ENCODE data around the gene KRTAP5-4.
"Not testable (repeated sequence)": the region's sequence is repeated elsewhere in the genome, so short reads cannot be mapped to it uniquely, and the experiment has no call there.

KRTAP5-4 gene

GRCh38 chr11:1661454-1662269, 39.7 kb upstream of the KRTAP5-4 start:
- H3K4me1 ChIP-seq (ENCODE audit: control insufficient read depth, insufficient read depth, low read length); DNase-seq (ENCODE audit: low read depth, low spot score); H3K36me3 ChIP-seq (ENCODE audit: control insufficient read depth, insufficient read depth, low read length); H3K4me3 ChIP-seq (ENCODE audit: low read length); H3K27me3 ChIP-seq (ENCODE audit: control insufficient read depth, insufficient read depth, low read length); H3K27ac ChIP-seq (ENCODE audit: low read length); H3K9me3 ChIP-seq (ENCODE audit: control insufficient read depth, insufficient read depth, low read length): not testable (repeated sequence)
- WGBS (ENCODE audit: insufficient coverage, insufficient read length), result no CpG with 5 or more reads among the region's 25 CpGs

GRCh38 chr11:1660111-1660867, 38.4 kb upstream of the KRTAP5-4 start:
- H3K36me3 ChIP-seq (ENCODE audit: control insufficient read depth, insufficient read depth, low read length), result no peaks in the 10 kb centered on the region
- no CpG with 5 or more reads among the region's 24 CpGs for WGBS (ENCODE audit: insufficient coverage, insufficient read length)
- no peaks in the 10 kb centered on the region for H3K9me3 ChIP-seq (ENCODE audit: control insufficient read depth, insufficient read depth, low read length)
- DNase-seq (ENCODE audit: low read depth, low spot score), result no peak
- no peak overlapping the region for H3K4me3 ChIP-seq (ENCODE audit: low read length)
- H3K4me1 ChIP-seq (ENCODE audit: control insufficient read depth, insufficient read depth, low read length), result no peaks in the 10 kb centered on the region; the same call in 1 of the 2 replicates
- H3K27ac ChIP-seq (ENCODE audit: low read length), result no peak overlapping the region
- H3K27me3 ChIP-seq (ENCODE audit: control insufficient read depth, insufficient read depth, low read length), result no peaks in the 10 kb centered on the region

GRCh38 chr11:1659506-1659905, 37.6 kb upstream of the KRTAP5-4 start:
- H3K4me3 ChIP-seq (ENCODE audit: low read length), result no peak overlapping the region
- WGBS (ENCODE audit: insufficient coverage, insufficient read length), result no CpG with 5 or more reads among the region's 14 CpGs
- no peaks in the 10 kb centered on the region; the same call in 1 of the 2 replicates for H3K4me1 ChIP-seq (ENCODE audit: control insufficient read depth, insufficient read depth, low read length)
- H3K9me3 ChIP-seq (ENCODE audit: control insufficient read depth, insufficient read depth, low read length), result no peaks in the 10 kb centered on the region
- no peak overlapping the region for H3K27ac ChIP-seq (ENCODE audit: low read length)
- H3K36me3 ChIP-seq (ENCODE audit: control insufficient read depth, insufficient read depth, low read length), result no peaks in the 10 kb centered on the region
- DNase-seq (ENCODE audit: low read depth, low spot score), result no peak
- H3K27me3 ChIP-seq (ENCODE audit: control insufficient read depth, insufficient read depth, low read length), result no peaks in the 10 kb centered on the region

GRCh38 chr11:1656670-1657069, 34.7 kb upstream of the KRTAP5-4 start:
- WGBS (ENCODE audit: insufficient coverage, insufficient read length), result no CpG with 5 or more reads among the region's 7 CpGs
- no peaks in the 10 kb centered on the region for H3K36me3 ChIP-seq (ENCODE audit: control insufficient read depth, insufficient read depth, low read length)
- no peak for DNase-seq (ENCODE audit: low read depth, low spot score)
- no peaks in the 10 kb centered on the region for H3K9me3 ChIP-seq (ENCODE audit: control insufficient read depth, insufficient read depth, low read length)
- no peaks in the 10 kb centered on the region; the same call in 1 of the 2 replicates for H3K4me1 ChIP-seq (ENCODE audit: control insufficient read depth, insufficient read depth, low read length)
- no peaks in the 10 kb centered on the region for H3K27me3 ChIP-seq (ENCODE audit: control insufficient read depth, insufficient read depth, low read length)
- no peak overlapping the region for H3K4me3 ChIP-seq (ENCODE audit: low read length)
- no peak overlapping the region for H3K27ac ChIP-seq (ENCODE audit: low read length)

GRCh38 chr11:1656061-1656441, 34.1 kb upstream of the KRTAP5-4 start:
- no peak for DNase-seq (ENCODE audit: low read depth, low spot score)
- Histone ChIP-seq H3K27me3 (ENCODE audit: control insufficient read depth, insufficient read depth, low read length) (no peaks in the 10 kb centered on the region), H3K4me1 (ENCODE audit: control insufficient read depth, insufficient read depth, low read length) (no peaks in the 10 kb centered on the region; the same call in 1 of the 2 replicates), H3K36me3 (ENCODE audit: control insufficient read depth, insufficient read depth, low read length) (no peaks in the 10 kb centered on the region), H3K4me3 (ENCODE audit: low read length) (no peak overlapping the region), H3K9me3 (ENCODE audit: control insufficient read depth, insufficient read depth, low read length) (no peaks in the 10 kb centered on the region), H3K27ac (ENCODE audit: low read length) (no peak overlapping the region)
- WGBS (ENCODE audit: insufficient coverage, insufficient read length), result no CpG with 5 or more reads among the region's 9 CpGs

GRCh38 chr11:1655168-1656060, 33.5 kb upstream of the KRTAP5-4 start:
- no CpG with 5 or more reads among the region's 26 CpGs for WGBS (ENCODE audit: insufficient coverage, insufficient read length)
- H3K27me3 ChIP-seq (ENCODE audit: control insufficient read depth, insufficient read depth, low read length), result 0 out of 2 replicates have a peak, but pooled peaks cover 1% of the 10 kb centered on the region
- H3K9me3 ChIP-seq (ENCODE audit: control insufficient read depth, insufficient read depth, low read length), result no peaks in the 10 kb centered on the region
- H3K4me1 ChIP-seq (ENCODE audit: control insufficient read depth, insufficient read depth, low read length), result no peaks in the 10 kb centered on the region; the same call in 1 of the 2 replicates
- DNase-seq (ENCODE audit: low read depth, low spot score), result no peak
- H3K36me3 ChIP-seq (ENCODE audit: control insufficient read depth, insufficient read depth, low read length), result no peaks in the 10 kb centered on the region
- H3K4me3 ChIP-seq (ENCODE audit: low read length), result no peak overlapping the region
- H3K27ac ChIP-seq (ENCODE audit: low read length), result no peak overlapping the region

DNA sequence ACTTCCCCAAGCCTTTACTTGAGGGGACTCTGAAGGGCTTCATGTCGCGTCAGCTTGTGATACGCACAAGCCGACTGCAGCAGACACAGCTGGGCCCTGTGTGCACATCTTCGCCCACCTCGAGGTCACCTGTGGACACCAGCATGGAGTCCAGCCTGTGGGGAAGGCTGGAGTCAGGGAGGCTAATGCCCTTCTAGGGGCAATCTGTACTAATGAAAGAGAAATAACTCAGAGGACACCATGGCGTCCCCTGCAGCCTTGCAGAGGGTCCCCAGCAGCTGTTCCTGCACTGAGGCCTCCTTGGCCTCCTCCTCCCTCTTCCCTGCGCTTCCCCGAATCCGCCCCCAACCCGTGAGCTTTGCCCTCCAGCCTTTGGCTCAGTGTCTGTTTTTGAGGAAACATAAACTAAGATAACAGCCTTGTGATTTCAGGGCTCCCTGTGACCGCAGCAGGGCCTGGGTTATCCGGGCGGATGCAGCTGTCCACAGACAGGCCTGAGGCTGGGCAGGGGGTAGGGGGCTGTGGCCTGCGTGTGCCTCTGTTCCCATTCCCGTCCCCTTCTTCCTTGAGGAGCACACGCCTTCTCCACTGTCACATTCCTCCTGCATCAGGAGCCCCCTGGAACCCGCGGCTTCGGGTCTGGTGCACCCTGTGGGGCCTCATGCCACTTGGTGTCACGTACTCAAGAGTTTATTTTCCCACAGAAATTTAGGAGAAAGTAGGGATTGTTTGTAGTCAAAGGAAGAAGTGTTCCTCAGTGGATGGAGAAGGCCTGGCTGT, 32.6 kb upstream of the KRTAP5-4 start:
- no CpG with 5 or more reads among the region's 21 CpGs for WGBS (ENCODE audit: insufficient coverage, insufficient read length)
- Histone ChIP-seq H3K4me1 (ENCODE audit: control insufficient read depth, insufficient read depth, low read length) (no peaks in the 10 kb centered on the region; the same call in 1 of the 2 replicates), H3K36me3 (ENCODE audit: control insufficient read depth, insufficient read depth, low read length) (no peaks in the 10 kb centered on the region), H3K4me3 (ENCODE audit: low read length) (no peak overlapping the region), H3K27me3 (ENCODE audit: control insufficient read depth, insufficient read depth, low read length) (0 out of 2 replicates have a peak, but pooled peaks cover 1% of the 10 kb centered on the region), H3K9me3 (ENCODE audit: control insufficient read depth, insufficient read depth, low read length) (no peaks in the 10 kb centered on the region), H3K27ac (ENCODE audit: low read length) (no peak overlapping the region)
- DNase-seq (ENCODE audit: low read depth, low spot score), result no peak

GRCh38 chr11:1653541-1654387, 31.8 kb upstream of the KRTAP5-4 start:
- no CpG with 5 or more reads among the region's 14 CpGs for WGBS (ENCODE audit: insufficient coverage, insufficient read length)

More at GRCh38 chr11:1653541-1654387, 31.8 kb upstream of the KRTAP5-4 start:
- Histone ChIP-seq H3K27ac (ENCODE audit: low read length) (no peak overlapping the region), H3K9me3 (ENCODE audit: control insufficient read depth, insufficient read depth, low read length) (no peaks in the 10 kb centered on the region), H3K4me3 (ENCODE audit: low read length) (no peak overlapping the region), H3K4me1 (ENCODE audit: control insufficient read depth, insufficient read depth, low read length) (no peaks in the 10 kb centered on the region; the same call in 1 of the 2 replicates), H3K27me3 (ENCODE audit: control insufficient read depth, insufficient read depth, low read length) (0 out of 2 replicates have a peak, but pooled peaks cover 1% of the 10 kb centered on the region), H3K36me3 (ENCODE audit: control insufficient read depth, insufficient read depth, low read length) (no peaks in the 10 kb centered on the region)
- DNase-seq (ENCODE audit: low read depth, low spot score), result no peak

Data from iPS DF 6.9 (cell line).